NCI-H1417 (cell line): ENCODE results near the gene AP3S1.
A peak's percentile ranks its signal among the peaks of the same experiment; 100 is the strongest.
"Not testable (repeated sequence)": the region's sequence is repeated elsewhere in the genome, so short reads cannot be mapped to it uniquely, and the experiment has no call there.

Experiments used
- DNase-seq, 3 experiments: peaks; one replicate each; lab custom pipeline; 2025; lab: John Stamatoyannopoulos, UW

Gene AP3S1

DNA sequence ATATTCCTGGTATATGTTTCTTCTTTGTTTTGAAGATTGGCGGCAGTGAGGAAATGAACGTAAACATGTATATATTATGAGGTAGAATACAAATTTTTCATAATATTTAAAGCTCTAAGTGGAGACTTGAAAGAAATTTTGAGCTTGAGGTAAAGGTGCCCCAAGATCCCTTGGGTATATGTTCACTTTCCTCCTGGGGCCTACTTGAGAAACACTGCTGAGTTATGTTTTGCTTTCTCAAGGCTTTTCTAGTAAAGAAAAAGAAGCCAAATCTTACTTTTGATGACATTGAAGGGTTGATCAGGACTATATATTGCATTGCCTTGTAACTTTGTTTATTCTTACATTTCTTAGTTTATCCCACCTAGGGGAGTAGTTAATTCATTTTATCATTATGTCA, 30.7 kb downstream of the AP3S1 start:
- DNase-seq = no peak

DNA sequence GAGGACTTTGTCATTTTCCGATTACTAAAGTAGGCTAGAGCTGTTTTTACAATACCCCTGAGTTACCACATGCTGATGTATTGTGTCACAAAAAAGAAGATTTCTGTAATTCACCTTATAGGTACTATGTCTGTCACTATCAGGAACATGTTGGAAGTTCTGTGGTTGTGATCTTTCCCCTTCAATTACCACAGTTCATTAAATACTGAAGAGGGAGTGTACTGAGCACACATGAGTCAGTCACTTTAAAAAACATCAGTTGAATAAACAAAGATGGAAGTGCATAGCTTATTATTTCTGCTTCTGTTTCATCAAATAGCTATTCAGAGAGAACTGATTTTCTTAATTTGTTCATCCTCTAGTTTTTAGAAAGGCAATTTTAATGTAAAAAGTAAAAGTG, 31.7 kb downstream of the AP3S1 start:
- DNase-seq = peak; percentile 33 to 82 (median 69)

DNA sequence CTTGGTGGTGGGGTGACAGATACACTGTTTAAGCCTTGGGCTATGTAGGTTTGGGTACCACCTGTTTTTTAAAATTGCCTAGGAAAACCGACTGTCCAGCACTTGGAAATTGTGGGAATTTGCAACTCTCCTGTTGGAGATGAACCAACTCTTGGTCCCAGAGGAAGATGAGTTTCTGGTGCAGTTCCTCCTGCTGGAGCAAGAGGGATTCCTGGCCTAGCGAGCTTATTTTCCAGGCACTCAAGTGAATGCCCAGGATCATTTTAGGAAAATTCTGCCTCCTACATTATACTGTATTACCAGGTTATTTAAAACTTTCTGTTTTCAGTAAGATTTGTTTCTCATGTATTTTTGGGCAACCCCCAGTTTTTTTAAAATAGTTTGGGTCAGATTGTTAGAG, 33.7 kb downstream of the AP3S1 start:
- no peak for DNase-seq

DNA sequence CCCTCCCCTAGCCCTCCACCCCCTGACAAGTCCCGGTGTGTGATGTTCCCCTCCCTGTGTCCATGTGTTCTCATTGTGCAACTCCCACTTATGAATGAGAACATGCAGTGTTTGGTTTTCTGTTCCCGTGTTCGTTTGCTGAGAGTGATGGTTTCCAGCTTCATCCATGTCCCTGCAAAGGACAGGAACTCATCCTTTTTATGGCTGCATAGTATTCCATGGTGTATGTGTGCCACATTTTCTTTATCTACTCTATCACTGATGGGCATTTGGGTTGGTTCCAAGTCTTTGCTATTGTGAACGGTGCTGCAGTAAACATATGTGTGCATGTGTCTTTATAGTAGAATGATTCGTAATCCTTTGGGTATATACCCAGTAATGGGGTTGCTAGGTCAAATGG, 35.6 kb downstream of the AP3S1 start:
- DNase-seq = not testable (repeated sequence)

DNA sequence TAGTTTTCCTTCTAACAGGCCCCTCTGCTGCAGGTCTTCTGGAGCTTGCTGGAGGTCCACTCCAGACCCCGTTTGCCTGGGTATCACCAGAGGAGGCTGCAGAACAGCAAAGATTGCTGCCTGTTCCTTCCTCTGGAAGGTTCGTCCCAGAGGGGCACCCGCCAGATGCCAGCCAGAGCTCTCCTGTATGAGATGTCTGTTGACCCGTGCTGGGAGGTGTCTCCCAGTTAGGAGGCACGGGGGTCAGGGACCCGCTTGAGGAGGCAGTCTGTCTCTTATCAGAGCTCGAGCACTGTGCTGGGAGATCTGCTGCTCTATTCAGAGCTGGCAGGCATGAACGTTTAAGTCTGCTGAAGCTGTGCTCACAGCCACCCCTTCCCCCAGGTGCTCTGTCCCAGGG, 40.7 kb downstream of the AP3S1 start:
- DNase-seq = not testable (repeated sequence)

DNA sequence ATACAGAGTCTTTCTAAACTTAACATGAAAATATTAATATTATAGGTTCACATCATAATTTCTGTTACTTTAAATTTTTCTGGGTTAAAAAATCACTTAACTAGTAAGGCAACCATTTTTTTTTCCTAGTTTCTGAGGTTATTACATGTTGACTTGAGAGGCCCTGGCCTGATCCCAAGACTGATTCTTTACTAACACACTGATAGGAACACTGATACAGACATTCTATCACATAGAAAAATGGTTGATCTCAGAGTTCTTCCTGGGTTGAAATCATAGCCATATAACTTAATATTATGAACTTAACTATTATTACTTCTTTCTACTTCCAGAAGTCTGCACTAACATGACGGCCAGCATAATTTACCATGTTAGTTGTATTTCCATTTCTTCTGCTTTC, 43.0 kb downstream of the AP3S1 start:
- DNase-seq = no peak

DNA sequence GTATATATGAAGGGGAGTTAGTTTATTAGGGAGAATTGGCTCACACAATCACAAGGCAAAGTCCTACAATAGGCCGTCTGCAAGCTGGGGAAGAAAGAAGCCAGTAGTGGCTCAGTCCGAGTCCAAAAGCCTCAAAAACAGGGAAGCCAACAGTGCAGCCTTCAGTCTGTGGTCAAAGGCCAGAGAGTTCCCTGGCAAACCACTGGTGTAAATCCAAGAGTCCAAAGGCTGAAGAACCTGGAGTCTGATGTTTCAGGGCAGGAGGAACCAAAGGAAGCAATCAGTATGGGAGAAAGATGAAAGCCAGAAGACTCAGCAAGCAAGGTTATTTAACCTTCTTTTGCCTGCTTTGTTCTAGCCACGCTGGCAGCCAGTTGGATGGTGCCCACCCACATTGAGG, 43.5 kb downstream of the AP3S1 start:
- not testable (repeated sequence) for DNase-seq

DNA sequence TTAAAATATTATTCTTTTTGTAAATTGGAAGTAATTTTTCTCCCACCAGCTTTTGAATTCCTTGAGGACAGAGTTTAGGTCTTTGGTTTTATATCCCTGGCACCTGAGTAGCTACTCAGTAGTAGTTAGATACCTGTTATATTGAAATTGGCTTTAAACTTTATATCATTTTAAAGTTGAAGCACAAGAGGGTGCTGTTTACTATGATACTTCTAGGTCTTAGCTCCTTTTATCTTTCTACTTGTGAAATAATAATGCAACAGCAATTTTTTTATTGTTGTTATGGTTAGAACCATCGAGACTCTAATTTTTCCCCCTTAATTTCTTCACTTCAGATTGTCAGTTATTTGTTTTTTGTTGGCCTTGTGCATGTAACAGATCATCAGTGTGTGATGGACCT, 46.3 kb downstream of the AP3S1 start:
- DNase-seq = peak in 1 of 3 experiments; percentile 23

DNA sequence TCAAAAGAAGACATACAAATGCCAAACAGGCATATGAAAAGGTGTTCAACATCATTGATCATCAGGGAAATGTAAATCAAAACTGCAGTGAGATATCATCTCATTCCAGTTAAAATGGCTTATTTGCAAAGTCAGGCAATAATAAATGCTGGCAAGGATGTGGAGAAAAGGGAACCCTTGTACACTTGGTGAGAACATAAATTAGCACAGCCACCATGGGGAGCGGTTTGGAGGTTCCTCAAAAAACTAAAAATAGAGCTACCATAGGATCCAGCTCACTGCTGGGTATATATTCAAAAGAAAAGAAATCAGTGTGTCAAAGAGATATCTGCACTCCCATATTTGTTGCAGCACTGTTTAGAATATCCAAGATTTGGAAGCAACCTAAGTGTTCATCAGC, 50.3 kb downstream of the AP3S1 start:
- DNase-seq = no peak

DNA sequence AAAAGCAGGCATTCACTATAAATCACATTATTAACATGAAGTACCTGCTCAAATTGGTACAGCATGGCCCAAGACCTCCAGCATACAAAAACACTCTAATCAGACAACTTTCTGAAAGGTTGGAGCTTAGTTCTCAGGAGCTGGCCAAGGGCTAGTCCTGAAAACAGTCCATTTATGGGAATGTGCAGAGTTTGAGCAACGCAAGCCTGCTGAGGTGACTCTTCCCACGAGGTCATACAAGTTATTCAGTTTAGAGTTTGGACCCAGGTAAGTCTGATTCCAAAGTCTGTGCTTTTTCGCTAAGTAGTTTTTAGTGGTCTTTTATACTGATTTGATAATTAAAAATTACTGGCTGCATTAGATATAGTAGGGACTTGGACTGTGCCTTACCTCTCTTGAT, 52.6 kb downstream of the AP3S1 start:
- no peak for DNase-seq

DNA sequence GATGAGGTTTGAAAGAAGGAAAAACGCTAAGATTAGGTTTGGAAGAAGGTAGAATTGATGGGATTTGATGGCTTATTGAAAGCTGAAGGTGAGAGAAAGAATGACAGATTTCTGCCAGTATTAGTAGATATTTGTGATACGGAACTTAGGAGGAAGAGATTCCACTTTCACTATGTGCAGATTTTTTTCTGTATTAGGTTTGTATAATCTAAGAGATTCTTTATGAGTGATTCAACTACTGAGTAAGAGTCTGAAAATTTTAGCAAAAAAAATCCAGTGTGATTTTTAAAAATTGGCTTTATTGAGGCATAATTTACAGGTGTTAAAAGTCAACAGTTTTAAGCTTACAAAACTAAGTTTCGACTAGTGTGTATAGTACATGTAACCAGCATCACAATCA, 54.1 kb downstream of the AP3S1 start:
- no peak for DNase-seq

DNA sequence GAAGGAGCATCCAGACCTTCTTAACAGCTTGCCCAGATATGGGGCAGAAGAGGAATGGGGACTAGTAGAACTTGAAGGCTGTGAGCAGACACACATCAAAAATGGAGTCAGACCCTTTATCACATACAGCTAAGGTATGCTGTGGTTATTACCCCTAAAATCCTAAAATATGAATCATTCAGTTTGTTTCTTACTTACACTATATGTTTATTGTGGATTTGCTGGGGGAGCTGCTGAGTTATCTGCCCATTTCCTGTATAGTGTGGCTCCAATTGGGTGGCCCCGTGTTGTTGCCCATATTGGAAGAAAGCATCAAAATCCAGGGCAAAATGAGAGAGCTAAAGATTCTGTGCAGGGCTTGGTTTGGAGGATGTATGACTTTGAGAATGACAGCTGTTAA, 56.9 kb downstream of the AP3S1 start:
- no peak for DNase-seq

DNA sequence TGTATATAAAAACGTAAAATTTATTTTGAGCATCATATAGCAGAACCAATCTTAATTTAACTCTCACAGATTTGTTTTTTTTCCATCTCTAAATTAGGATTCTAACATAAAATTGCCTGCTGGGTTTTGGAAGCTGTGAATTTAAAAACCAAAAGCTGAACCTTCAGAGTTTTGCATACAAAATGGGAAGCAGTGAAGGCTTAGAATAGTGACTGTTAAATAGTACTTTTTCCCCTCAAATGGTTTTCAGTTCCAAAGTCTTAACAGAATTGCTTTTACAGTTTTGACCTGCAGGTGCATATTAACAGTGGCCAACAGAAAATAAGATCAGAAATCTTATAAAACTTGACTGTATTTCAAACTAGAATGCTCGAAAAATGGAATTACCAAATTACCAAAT, 65.4 kb downstream of the AP3S1 start:
- no peak for DNase-seq

DNA sequence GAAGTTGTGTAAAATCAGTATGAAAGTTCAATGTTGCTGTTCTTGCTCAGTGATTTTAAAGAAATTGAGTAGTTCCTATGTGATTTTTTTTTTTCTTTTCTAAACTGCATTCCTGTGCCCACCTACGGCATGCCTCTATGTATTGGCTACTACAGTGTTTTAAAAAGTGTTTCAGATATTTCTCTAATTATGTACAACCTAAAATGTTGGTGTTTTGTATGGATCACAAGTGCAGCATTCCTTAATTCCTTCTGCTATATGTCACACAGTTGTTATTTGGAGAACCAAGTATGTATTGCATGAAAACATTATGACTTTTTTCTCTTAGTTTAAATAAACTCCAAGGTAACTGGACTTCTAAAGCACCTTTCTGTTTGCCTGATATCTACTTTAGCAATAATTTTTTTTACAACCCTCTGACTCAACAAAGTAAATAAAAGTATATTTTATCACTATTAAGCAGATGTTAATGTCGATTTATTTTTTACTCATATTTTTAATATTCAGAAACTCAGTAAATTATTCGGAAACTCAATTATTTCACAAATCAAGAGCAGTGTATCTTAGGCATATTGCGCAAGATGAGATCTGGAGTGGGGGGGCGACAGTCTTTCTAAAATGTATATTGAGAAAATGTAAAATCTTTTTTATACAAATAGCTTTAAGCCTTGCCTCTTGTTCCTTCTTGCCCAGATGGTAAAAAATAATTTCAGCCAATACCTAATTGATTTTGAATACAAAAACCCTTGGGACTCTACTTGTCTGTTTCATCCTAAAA, 72.1 kb downstream of the AP3S1 start:
- not testable (repeated sequence) for DNase-seq

DNA sequence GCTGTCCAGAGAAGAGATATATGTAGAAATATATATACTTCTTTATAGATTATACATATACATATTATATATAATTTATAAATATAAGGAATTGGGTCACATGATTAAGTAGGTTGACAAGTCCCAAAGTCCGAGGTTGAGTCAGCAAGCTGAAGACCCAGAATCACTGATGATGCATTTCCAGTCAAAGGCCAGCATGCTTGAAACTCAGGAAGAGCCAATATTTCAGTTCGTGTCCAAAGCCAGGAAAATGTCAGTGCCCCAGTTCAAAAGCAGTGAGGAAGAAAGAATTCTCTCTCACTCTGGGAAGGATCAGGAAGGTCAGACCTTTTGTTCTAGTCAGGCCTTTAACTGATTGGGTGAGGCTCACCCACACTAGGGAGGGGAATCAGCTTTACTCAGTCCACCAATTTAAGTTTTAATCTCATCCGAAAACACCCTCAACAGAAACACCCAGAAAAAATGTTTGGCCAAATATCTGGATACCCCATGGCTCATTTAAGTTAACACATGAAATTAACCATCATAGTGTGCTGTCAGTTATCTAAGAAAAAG, 78.5 kb downstream of the AP3S1 start:
- no peak for DNase-seq

DNA sequence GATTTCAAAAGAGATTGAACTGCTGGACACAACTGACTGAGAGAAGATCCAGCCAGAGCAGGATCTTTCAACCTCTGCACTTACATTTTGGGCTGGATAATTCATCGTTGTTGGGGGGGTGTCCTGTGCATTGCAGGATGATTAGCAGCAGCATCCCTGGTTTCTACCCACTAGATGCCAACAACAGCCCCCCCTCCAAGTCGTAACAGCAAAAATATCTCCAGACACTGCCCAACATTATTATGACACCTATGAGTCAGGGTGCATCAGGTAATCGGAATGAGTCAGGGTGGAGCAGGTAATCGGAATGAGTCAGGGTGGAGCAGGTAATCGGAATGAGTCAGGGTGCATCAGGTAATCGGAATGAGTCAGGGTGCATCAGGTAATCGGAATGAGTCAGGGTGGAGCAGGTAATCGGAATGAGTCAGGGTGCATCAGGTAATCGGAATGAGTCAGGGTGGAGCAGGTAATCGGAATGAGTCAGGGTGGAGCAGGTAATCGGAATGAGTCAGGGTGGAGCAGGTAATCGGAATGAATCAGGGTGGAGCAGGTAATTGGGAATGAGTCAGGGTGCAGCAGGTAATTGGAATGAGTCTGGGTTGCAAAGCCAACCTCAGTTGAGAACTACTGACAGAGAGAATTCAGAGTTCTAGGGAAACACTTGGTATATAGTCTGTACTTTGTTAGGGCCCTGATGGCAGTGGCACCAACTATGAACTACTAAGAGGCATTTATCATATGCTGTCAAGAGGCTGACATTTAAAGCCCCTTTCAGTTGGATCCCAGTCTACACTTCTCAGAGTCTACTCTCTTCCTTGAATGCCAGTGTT, 87.1 kb downstream of the AP3S1 start:
- not testable (repeated sequence) for DNase-seq

DNA sequence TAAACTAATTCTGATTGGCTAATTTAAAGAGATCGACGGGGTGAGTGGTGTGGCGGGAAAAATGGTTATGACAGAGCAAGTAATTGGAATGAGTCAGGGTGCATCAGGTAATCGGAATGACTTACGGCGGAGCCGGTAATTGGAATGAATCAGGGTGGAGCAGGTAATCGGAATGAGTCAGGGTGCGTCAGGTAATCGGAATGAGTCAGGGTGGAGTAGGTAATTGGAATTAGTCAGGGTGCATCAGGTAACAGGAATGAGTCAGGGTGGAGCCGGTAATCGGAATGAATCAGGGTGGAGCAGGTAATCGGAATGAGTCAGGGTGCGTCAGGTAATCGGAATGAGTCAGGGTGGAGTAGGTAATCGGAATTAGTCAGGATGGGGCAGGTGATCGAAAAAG, 88.4 kb downstream of the AP3S1 start:
- not testable (repeated sequence) for DNase-seq

DNA sequence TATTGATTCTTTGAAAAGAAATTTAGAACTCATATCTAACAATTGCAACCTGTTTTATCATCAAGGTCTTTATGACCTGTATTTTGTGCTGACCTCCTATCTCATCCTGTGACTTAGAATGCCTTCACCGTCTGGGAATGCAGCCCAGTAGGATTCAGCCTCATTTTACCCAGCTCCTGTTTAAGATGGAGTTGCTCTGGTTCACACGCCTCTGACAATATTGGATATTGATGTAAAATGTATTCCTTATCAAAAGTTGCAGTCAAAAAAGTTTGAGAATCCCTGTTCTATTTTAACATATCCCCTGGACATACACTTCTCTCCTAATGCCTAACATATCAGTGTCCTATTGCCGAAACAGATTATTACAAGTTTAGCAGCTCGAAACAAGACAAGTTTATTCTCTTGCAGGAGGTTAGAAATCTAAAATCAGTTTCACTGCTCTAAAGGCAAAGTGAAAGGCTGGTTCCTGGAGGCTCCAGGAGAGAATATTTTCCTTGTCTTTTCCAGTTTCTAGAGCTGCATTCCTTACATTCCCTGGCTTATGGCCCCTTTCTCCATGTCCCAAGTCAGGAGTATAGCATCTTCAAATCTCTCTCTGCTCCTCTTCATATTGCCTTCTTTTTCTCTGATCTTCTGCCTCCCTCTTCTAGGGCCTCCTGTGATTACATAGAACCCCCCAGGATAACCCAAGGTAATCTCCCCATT, 89.0 kb downstream of the AP3S1 start:
- no peak for DNase-seq

DNA sequence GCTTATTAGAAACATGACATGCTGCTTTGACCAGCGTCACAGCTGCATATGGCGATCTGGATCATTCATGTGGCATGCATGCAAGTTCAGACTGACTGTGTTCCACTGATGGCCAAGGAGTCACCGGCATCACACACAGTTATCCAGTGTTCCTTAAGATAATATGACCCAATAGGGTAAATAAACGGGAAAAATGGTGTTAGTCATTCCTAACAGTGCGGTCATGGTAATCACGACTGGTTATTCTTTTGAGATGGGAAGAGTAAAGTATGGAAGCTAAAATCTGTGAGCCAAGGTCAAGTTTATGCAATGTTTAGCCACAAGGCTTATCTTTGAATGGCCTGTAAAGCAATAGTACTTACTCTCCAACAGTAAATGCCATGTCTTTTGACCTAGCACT, 91.3 kb downstream of the AP3S1 start:
- no peak for DNase-seq

DNA sequence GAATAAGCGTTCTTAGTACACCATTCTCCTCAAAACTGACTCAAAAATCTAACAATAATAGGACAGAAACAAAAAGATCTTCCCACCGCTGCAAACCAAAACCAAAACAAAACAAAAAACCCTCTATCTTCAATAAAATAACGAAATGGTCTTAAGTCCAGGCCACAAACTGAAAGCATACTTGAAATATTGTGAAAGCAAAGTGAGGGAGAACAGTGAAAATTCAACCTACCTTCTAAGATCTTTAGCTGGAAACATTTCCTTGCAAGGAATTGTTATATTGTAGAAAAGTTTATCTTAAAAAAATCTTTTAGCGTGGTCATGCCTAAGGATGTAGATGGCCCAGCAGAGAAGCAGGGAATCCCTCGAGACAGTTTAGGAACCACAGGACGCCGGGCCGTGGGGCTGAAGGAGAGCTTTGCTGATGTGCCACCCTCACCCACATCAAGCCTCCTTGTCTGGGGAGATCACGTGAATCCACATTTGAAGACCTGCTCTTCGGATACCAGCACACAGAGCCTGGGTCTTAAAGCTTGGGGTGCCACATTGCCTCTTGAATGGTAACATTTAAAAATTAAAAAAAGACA, 92.7 kb downstream of the AP3S1 start:
- no peak for DNase-seq

DNA sequence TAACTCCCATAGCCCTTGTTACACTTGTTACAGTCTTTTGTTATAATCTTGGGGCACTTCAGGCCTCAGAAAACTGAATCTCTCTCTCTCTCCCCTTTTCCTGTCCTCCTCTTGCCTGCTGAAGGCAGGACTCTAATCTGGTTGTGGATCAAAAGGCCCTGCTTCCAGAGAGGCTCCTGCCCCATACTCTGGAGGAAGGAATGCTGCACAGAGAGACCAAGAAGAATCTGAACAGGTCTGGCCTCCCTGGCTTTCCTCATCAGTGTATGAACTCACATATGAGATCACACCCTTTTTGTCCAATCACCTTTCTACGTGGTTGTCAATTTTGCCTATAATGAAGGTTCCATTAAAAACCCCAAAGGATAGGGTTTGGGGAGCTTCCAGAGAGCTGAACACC, 94.3 kb downstream of the AP3S1 start:
- DNase-seq = no peak

DNA sequence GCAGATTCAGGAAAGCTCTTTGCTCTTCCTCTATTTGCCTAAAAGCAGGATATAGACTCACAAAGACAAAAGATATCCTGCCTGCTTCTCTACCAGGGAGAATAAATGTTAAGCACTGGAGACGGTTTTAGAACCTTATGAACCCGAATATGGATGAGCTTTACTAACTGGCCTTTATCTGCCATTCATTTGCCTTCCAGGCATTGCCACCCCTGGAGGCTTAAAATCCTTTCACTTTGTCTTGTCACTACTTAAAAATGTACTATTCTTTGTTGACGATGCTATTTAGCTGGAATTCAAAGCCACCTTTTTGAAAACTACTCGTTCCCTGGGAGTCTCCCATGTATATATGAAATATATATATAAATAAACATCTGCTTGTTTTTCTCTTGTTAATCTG, 97.3 kb downstream of the AP3S1 start:
- DNase-seq = peak in 1 of 3 experiments; percentile 13
